Gastrocnemius medialis (tissue), 4 donors: ENCODE results near the gene AREL1. TPM values are rescaled to one million over a fixed set of nuclear protein-coding genes. Genes with fewer than 3 reads are reported as not detected.
A peak's percentile ranks its signal among the peaks of the same experiment; 100 is the strongest.

Experiments
- ATAC-seq, 2 donors: fragments of 150-250 bp; one replicate each; pipeline ENCODE4 v1.9.1; 2016
- DNase-seq, 2 donors: peaks; one replicate each; pipeline ENCODE4 v3.0.0-alpha.2; 2019
- H3K27ac ChIP-seq, 4 donors: fragments of 200-600 bp; sonication (generic); 1 replicate in 1 of 4; 2 replicates in 3 of 4; pipeline ENCODE4 v1.5.1; 2016 to 2018; ENCODE audit warnings: mild to moderate bottlenecking in 2 of 4, moderate library complexity in 1 of 4
- H3K27me3 ChIP-seq, 3 donors: fragments of 200-600 bp; sonication (generic) in 2 of 3; 1 replicate in 1 of 3; 2 replicates in 2 of 3; pipeline versions ENCODE4 v1.5.1 to v1.6.0; 2016 to 2019; ENCODE audit warnings: mild to moderate bottlenecking in 1 of 3, moderate library complexity in 1 of 3
- H3K36me3 ChIP-seq, 2 donors: fragments of 200-600 bp; sonication (generic) in 1 of 2; one replicate each; pipeline ENCODE4 v1.5.1; 2017 to 2018
- H3K4me1 ChIP-seq, 2 donors: fragments of 200-600 bp; sonication (generic) in 1 of 2; one replicate each; pipeline ENCODE4 v1.5.1; 2016 to 2017; ENCODE audit warnings: mild to moderate bottlenecking in 2 of 2
- H3K4me3 ChIP-seq, 4 donors: fragments of 200-600 bp; sonication (generic) in 3 of 4; 1 replicate in 1 of 4; 2 replicates in 3 of 4; pipeline ENCODE4 v1.5.1; 2016 to 2019; ENCODE audit warnings: mild to moderate bottlenecking in 2 of 4
- H3K9me3 ChIP-seq, 3 donors: fragments of 200-600 bp; sonication (generic) in 2 of 3; 1 replicate in 1 of 3; 2 replicates in 2 of 3; pipeline ENCODE4 v1.5.1; 2016 to 2019
- POLR2A ChIP-seq, 2 donors: fragments of 450-650 bp; IDR thresholded peaks; one replicate each; pipeline ENCODE4 v1.6.1; 2017; ENCODE audit warnings: antibody characterized with exemption in 2 of 2, mild to moderate bottlenecking in 2 of 2, moderate library complexity in 2 of 2
- in situ Hi-C, 4 donors: fragments of 200-750 bp; cut with MboI; loops; one replicate each; pipeline versions ENCODE4 v1.15.0 to v1.8.0; 2017; ENCODE audit warnings: low sequenced_read_pairs in 4 of 4
- intact Hi-C: fragments of 100-400 bp; cut with DNase I; formaldehyde crosslinking; loops from one replicate; pipeline ENCODE4 v1.15.1; 2023; ENCODE audit warnings: low total_unique reads
- total RNA-seq, 4 donors: library from RNA; depleted of rRNA; stranded (reverse); fragments of >200 nt; gene quantifications; one replicate each; pipeline versions ENCODE4 v1.1.0 to v1.2.3, GENCODE V29; 2016
- TF ChIP-seq, protein P1 (sequence below), 5 experiments: fragments of 450-650 bp in 3 of 5; fragments of 200-600 bp in 2 of 5; sonication (generic) in 2 of 5; IDR thresholded peaks in 4 of 5; conservative IDR thresholded peaks in 1 of 5; 1 replicate in 4 of 5; 2 replicates in 1 of 5; pipeline ENCODE4 v1.5.1; 2016 to 2019; ENCODE audit warnings: antibody characterized with exemption in 5 of 5, mild to moderate bottlenecking in 3 of 5, moderate library complexity in 3 of 5

The AREL1 gene
- total RNA-seq, 4 donors from 2014 or later: 14.7 to 30.1 (median 22.1) TPM

DNA sequence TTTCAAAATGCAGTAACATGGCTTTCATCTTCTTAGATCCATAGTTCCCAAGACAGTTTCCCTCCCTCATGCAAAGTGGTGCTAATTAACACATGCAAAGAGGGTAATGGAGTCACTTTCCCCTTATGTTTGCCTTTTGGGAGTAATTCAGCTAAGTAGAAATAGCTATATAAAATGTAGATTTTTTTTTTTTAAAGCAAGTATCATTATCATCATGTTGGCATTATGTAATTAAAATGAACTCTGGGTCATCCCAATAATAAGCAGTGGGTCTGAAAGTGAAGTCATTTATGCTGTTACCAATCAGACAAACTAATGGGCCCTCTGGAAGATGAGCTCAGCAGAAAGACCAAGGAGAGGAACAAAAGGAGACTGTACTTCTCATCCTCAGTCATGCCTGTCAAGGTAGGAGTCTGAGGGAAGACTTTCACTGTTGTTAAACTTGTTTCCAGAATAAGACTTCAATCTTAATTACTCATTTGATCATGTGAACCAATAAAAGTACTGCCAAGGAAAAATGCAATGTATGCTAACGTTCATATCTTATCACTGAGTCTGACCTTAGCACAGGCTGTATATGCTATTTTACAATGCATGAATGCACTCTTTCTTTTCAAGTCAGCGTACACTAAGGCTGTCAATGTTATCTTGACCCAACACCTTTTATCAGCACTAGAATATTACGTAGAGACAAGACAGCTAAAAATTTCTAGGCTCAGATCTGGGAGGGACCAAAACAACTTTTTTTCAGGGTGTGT, 26.8 kb downstream of the AREL1 start:
- H3K27me3 ChIP-seq: no peaks in the 10 kb centered on the region
- peaks cover 0 to under 1% of the 10 kb centered on the region in 2 donors for H3K4me1 ChIP-seq
- TF ChIP-seq, protein P1, sequence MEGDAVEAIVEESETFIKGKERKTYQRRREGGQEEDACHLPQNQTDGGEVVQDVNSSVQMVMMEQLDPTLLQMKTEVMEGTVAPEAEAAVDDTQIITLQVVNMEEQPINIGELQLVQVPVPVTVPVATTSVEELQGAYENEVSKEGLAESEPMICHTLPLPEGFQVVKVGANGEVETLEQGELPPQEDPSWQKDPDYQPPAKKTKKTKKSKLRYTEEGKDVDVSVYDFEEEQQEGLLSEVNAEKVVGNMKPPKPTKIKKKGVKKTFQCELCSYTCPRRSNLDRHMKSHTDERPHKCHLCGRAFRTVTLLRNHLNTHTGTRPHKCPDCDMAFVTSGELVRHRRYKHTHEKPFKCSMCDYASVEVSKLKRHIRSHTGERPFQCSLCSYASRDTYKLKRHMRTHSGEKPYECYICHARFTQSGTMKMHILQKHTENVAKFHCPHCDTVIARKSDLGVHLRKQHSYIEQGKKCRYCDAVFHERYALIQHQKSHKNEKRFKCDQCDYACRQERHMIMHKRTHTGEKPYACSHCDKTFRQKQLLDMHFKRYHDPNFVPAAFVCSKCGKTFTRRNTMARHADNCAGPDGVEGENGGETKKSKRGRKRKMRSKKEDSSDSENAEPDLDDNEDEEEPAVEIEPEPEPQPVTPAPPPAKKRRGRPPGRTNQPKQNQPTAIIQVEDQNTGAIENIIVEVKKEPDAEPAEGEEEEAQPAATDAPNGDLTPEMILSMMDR (IDR thresholded peaks at IDR 0.05 in 4 of 5, conservative IDR thresholded peaks at IDR 0.05 in 1 of 5): no peak
- in situ Hi-C loops: no loop called here
- no peak overlapping the region for H3K27ac ChIP-seq
- H3K9me3 ChIP-seq: no peaks in the 10 kb centered on the region
- peaks cover 0 to 53% of the 10 kb centered on the region in 2 donors for H3K36me3 ChIP-seq
- intact Hi-C loops: no loop called here
- H3K4me3 ChIP-seq: no peak overlapping the region
- DNase-seq (no peak), ATAC-seq (no peak)

DNA sequence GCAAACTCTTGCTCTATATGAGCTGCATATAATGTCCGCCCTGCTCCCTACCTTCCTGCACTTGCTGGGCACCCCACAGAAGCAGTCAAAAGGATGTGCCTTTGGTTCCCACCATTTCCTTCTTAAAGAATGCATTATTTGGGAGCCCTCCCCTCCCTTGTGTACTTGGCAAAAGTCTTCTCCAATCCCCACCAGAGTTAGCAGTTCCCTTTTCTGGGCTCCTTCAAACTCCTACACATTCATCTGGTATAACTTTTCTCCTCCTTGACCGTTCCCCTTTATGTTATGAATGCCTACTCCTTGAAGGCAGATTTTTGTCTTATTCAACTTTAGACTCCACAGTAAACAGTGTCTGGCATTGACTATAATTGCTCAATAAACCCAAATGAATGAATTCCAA, 27.8 kb downstream of the AREL1 start:
- Histone ChIP-seq H3K4me1 (no peaks in the 10 kb centered on the region), H3K4me3 (no peak overlapping the region), H3K36me3 (peaks cover 0 to 53% of the 10 kb centered on the region in 2 donors), H3K27ac (no peak overlapping the region), H3K9me3 (no peaks in the 10 kb centered on the region), H3K27me3 (no peaks in the 10 kb centered on the region)
- no peak for ATAC-seq
- TF ChIP-seq, protein P1 (IDR thresholded peaks at IDR 0.05 in 4 of 5, conservative IDR thresholded peaks at IDR 0.05 in 1 of 5): no peak
- no peak for TF ChIP-seq POLR2A (IDR thresholded peaks at IDR 0.05)
- intact Hi-C loops (no loop called here), in situ Hi-C loops (no loop called here)
- DNase-seq: no peak

DNA sequence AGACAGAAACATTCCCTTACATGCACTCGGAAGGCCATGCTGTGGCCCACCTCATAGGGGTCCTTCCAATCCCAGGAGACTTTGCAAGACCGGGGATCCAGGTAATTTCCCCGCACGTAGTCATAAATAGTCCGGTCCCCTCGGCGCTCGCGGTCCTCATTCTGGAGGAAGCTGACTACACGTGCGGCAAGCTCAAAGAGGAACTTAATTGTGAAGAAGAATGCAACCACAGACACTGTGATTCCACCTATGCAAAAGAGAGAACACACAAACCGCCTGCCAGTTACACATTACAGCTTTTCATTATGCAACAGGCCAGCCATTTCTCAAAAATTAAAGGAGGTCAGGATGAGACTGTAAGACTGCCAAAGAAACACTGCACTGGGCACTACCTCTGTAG, 28.4 kb downstream of the AREL1 start:
- intact Hi-C loops (no loop called here), in situ Hi-C loops (no loop called here)
- H3K27me3 ChIP-seq: no peaks in the 10 kb centered on the region
- no peak overlapping the region for H3K4me3 ChIP-seq
- no peak overlapping the region for H3K27ac ChIP-seq
- no peaks in the 10 kb centered on the region for H3K9me3 ChIP-seq
- no peak for TF ChIP-seq POLR2A (IDR thresholded peaks at IDR 0.05)
- peaks cover 0 to 53% of the 10 kb centered on the region in 2 donors for H3K36me3 ChIP-seq
- ATAC-seq: no peak
- H3K4me1 ChIP-seq: no peaks in the 10 kb centered on the region
- no peak for DNase-seq

DNA sequence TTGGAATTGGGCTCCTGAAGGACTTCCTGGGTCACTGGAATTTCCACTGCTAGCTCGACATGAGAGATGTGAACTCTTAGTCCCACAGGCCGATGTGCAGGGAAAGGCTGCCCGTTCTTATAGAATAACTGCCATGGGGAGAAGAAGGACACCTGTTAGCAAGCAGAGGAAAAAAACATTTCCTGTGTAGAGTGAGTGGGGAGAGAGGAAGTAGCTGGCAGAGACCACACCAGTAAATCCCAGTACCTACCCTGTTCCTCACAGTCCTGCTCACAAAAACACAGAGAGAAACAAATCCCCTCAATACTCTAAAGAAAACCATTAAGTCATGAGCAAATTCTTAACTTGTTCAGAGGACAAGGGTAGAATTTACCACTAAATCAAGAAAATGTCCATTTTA, 29.5 kb downstream of the AREL1 start:
- H3K36me3 ChIP-seq: peaks cover 0 to 44% of the 10 kb centered on the region in 2 donors
- DNase-seq (no peak), ATAC-seq (no peak)
- no peak overlapping the region for H3K4me3 ChIP-seq
- no peaks in the 10 kb centered on the region for H3K9me3 ChIP-seq
- no peak overlapping the region for H3K27ac ChIP-seq
- in situ Hi-C loops: no loop called here
- TF ChIP-seq, protein P1 (IDR thresholded peaks at IDR 0.05 in 4 of 5, conservative IDR thresholded peaks at IDR 0.05 in 1 of 5): no peak
- TF ChIP-seq POLR2A (IDR thresholded peaks at IDR 0.05): no peak
- H3K27me3 ChIP-seq: no peaks in the 10 kb centered on the region
- H3K4me1 ChIP-seq: no peaks in the 10 kb centered on the region
- intact Hi-C loops: no loop called here

DNA sequence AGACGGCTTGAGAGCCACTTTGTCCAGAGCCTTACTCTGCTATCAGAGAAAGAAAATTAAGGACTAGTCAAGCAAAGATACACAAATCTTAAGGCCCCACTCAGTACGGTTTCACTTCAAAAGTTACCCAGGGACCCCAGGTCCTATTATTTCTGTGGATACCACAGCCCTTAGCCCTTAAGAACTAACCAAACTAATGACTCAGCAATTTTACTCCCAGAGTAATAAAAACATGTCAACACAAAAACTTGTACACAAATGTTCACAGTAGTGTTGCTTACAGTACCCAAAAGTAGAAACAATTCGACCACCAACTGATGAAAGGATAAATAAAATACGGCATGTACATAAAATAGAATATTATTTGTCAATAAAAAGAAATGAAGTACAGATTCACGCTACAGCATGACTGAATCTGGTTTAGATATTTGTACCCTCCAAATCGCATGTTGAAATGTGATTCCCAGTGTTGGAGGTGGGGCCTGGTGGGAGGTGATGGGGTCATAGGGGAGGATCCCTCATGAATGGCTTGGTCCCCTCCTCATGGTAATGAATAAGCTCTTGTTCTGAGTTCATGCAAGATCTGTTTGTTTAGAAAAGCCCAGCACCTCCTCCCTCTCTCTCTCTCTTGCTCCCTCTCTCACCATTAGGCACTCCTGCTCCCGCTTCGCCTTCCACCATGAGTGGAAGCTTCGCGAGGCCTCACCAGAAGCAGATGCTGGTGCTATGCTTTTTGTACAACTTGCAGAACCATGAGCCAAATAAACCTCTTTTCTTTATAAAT, 30.5 kb downstream of the AREL1 start:
- Histone ChIP-seq H3K4me3 (no peak overlapping the region), H3K4me1 (no peaks in the 10 kb centered on the region), H3K36me3 (peaks cover 0 to 40% of the 10 kb centered on the region in 2 donors), H3K27me3 (no peaks in the 10 kb centered on the region), H3K9me3 (no peaks in the 10 kb centered on the region), H3K27ac (peak overlapping the region in 2 of 4 donors; percentile 38 to 43)
- ATAC-seq: no peak
- TF ChIP-seq, protein P1 (IDR thresholded peaks at IDR 0.05 in 4 of 5, conservative IDR thresholded peaks at IDR 0.05 in 1 of 5): no peak
- no peak for TF ChIP-seq POLR2A (IDR thresholded peaks at IDR 0.05)
- in situ Hi-C loops: no loop called here
- no peak for DNase-seq
- intact Hi-C loops: no loop called here
